ENCODE measurements around the gene ZBTB4.

ZBTB4 gene, protein sequence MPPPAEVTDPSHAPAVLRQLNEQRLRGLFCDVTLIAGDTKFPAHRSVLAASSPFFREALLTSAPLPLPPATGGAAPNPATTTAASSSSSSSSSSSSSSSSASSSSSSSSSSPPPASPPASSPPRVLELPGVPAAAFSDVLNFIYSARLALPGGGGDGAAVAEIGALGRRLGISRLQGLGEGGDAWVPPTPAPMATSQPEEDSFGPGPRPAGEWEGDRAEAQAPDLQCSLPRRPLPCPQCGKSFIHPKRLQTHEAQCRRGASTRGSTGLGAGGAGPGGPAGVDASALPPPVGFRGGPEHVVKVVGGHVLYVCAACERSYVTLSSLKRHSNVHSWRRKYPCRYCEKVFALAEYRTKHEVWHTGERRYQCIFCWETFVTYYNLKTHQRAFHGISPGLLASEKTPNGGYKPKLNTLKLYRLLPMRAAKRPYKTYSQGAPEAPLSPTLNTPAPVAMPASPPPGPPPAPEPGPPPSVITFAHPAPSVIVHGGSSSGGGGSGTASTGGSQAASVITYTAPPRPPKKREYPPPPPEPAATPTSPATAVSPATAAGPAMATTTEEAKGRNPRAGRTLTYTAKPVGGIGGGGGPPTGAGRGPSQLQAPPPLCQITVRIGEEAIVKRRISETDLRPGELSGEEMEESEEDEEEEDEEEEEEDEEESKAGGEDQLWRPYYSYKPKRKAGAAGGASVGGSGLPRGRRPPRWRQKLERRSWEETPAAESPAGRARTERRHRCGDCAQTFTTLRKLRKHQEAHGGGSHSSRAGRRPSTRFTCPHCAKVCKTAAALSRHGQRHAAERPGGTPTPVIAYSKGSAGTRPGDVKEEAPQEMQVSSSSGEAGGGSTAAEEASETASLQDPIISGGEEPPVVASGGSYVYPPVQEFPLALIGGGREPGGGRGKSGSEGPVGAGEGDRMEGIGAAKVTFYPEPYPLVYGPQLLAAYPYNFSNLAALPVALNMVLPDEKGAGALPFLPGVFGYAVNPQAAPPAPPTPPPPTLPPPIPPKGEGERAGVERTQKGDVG

DNA sequence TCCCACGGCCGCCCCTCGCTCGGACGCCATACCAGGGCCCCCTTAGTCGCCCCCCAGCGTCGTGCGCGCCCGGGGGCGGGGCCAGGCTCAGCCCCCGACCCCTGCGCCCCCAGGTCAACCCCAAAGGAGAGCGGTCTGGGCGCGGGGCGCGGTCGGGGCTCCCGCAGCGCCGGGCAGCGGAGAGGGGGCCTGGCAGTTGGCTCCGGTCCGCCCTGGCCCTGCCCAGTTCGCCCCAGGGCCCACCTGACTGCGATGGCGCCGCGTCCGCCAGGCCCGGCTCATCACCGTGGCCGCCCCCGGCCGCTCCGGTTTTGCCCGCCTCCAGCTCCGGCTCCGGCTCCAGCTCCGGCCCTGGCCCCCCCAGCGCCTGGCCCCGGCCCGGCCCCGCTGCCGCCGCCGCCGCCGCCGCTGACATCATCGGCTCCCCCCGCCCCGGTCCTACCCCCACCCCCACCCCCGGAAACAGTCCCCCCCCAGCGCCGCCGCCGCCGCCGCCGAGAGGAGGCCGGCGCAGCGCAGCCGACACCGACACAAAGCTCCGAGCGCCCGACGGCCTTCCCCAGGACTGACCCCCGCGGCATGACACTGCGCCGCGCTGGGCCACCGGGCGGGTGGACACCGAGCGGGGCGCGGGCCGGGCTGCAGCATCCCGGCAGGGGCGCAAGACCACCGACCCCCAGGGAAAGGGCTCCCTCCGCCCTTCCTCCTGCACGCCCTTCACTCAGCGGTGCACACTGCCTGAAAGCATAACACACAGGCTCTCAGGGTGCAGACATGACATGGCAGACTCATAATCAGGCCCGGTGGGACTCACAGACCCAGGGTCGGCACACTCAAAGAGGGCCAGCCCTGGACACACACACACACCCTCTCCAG, at the start of gene ZBTB4:
Gene ZBTB4 (minus strand): TSS at position 419 of the 876 bp plus-strand sequence. CDS start 12,830 bp downstream, outside the sequence.
- H3K4me3 ChIP-seq (replicated peaks; ENCODE audit: low read depth, low read length) = peak within 1 kb of the TSS; percentile 72
- DNase-seq (ENCODE audit: extremely low read depth, low read depth) = no peak
- TF ChIP-seq, protein P1, sequence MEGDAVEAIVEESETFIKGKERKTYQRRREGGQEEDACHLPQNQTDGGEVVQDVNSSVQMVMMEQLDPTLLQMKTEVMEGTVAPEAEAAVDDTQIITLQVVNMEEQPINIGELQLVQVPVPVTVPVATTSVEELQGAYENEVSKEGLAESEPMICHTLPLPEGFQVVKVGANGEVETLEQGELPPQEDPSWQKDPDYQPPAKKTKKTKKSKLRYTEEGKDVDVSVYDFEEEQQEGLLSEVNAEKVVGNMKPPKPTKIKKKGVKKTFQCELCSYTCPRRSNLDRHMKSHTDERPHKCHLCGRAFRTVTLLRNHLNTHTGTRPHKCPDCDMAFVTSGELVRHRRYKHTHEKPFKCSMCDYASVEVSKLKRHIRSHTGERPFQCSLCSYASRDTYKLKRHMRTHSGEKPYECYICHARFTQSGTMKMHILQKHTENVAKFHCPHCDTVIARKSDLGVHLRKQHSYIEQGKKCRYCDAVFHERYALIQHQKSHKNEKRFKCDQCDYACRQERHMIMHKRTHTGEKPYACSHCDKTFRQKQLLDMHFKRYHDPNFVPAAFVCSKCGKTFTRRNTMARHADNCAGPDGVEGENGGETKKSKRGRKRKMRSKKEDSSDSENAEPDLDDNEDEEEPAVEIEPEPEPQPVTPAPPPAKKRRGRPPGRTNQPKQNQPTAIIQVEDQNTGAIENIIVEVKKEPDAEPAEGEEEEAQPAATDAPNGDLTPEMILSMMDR (IDR thresholded peaks at IDR 0.05; ENCODE audit: low read depth, low read length, missing control alignments) = no peak

DNA sequence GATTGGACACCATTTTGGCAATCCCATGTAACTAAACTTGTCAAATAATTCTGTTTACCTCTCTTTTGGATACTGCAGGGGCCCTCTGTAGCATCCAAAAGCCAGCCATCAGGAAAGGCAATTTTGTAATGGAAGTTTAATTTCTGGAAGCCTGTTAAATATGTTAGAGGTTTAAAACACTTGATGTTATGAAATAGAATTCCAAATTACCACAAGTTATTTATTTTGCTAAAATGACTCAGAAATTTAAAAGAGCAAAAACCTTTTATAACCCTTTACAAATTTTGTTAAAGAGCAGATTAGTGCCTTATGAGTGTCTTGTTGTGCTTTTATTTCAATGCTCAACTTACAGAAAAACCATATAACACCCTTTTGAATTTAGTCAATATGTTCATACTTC, 49.4 kb upstream of the ZBTB4 start:
- TF ChIP-seq, protein P1 (IDR thresholded peaks at IDR 0.05; ENCODE audit: low read depth, low read length, missing control alignments) = no peak
- H3K4me3 ChIP-seq (replicated peaks; ENCODE audit: low read depth, low read length) = no peak overlapping the region

DNA sequence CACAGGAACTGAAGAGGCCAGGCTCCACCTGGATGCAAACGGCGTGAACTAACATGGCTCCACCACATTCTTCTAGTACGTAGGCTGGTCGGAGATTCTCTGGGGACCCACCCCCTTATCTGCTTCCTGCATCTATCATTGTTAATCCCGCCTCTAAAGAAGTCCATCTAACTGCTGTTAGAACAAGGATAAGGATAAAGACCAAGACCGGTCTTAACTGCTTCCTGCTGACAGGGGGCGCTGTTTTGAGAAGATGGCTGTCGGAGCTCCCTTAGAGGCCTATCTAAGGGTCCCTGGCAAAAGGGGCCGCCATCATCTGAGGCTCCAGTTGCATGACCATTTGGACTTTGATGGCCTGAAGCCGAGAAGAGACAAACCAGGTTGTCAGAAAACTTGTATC, 43.6 kb upstream of the ZBTB4 start:
- DNase-seq (ENCODE audit: extremely low read depth, low read depth) = no peak
- TF ChIP-seq, protein P1 (IDR thresholded peaks at IDR 0.05; ENCODE audit: low read depth, low read length, missing control alignments) = peak; percentile 42
- H3K4me3 ChIP-seq (replicated peaks; ENCODE audit: low read depth, low read length) = no peak overlapping the region

More for the DNA sequence above, 49.4 kb upstream of the ZBTB4 start:
- DNase-seq (ENCODE audit: extremely low read depth, low read depth) = no peak

DNA sequence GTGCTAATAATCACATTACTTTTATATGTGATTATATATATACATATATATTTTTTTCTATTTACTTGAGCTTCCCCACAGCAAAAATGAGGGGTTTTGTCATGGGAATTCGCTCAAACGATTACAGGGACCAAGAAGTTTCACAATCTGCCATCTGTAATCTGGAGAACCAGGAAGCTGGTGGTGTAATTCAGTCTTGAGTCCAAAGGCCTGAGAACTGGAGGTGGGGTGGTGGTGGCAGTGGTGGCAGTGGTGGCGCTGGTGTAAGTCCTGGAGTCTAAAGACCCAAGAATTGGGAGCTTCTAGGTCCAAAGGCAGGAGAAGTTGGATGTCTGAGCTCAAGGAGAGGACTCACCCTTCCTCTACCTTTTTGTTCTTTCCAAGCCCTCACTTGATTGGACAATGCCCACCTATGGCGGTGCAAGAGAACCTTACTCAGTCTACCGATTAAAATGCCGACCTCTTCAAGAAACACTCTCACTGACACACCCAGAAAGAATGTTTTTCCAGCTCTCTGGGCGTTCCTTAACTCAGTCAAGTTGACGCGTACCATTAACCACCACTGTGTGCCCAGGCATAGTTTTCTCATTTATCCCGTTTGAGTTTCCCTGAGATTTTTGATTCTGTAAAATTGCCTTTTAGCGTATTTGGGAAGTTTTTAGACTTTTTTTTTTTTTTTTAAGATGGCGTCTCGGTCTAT, 36.6 kb upstream of the ZBTB4 start:
- DNase-seq (ENCODE audit: extremely low read depth, low read depth) = no peak
- TF ChIP-seq, protein P1 (IDR thresholded peaks at IDR 0.05; ENCODE audit: low read depth, low read length, missing control alignments) = no peak
- H3K4me3 ChIP-seq (replicated peaks; ENCODE audit: low read depth, low read length) = no peak overlapping the region

DNA sequence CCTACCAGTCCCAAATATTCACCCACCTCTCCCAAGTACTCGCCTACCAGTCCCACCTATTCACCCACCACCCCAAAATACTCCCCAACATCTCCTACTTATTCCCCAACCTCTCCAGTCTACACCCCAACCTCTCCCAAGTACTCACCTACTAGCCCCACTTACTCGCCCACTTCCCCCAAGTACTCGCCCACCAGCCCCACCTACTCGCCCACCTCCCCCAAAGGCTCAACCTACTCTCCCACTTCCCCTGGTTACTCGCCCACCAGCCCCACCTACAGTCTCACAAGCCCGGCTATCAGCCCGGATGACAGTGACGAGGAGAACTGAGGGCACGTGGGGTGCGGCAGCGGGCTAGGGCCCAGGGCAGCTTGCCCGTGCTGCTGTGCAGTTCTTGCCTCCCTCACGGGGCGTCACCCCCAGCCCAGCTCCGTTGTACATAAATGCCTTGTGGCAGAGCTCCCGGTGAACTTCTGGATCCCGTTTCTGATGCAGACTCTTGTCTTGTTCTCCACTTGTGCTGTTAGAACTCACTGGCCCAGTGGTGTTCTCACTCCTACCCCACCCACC, 34.5 kb upstream of the ZBTB4 start:
- TF ChIP-seq, protein P1 (IDR thresholded peaks at IDR 0.05; ENCODE audit: low read depth, low read length, missing control alignments) = no peak
- DNase-seq (ENCODE audit: extremely low read depth, low read depth) = no peak
- H3K4me3 ChIP-seq (replicated peaks; ENCODE audit: low read depth, low read length) = no peak overlapping the region
